GM19099 (cell line): ENCODE measurements around the gene CAMK1D.

Experiments used
- POLR2A ChIP-seq: IDR thresholded peaks from 3 replicates; pipeline ENCODE4 v1.6.1; 2011; ENCODE audit warnings: low read depth; ENCODE audit not compliant: insufficient read length; ENCODE audit errors: extremely low read depth

The CAMK1D gene

DNA sequence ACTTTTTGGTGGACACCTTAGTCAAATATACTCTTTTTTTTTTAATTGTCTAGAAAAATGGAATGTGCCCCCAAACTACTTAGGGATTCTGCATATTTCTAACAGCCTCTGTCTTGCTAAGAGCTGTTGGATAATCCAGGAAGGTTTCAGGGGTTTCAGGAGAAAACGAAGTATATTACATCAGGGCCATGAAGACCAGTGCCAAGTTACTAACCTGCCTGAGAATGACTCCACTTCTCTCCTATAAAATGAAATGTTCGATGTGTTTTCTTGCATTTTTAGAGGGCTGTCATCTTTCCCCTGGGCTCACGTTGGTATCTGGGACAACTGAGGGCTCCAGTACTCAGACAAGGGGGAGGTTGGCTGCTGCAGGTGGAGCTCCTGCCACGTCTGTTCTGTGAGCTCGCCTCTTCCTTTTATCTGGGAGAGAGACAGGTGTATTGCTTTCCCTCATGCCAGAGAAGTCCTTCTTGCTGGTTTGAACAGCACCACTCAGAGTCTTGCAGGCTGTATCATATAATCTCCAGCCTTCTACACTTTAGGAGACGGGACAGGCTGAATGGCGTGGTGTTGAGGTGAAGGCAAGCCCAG, 71.3 kb downstream of the CAMK1D start:
- TF ChIP-seq POLR2A: no peak

DNA sequence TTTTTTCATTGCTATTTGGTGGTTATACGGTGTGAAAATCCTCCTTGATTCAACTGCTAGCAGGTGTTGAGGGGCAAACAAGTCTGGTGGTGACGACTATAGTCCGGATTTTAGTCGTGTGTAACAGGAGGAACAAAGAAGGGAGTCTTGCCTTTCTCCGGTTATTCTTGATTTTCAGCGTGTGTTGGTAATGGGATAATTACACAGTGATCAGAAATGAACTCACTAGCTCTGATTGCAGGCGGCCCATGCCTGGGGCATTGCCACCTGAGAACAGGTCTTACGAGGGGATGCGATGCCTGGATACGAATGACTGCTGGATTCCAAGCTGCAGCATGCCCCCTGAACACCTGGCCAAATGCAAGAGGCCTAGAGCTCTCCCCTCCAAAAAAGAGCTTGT, 72.8 kb downstream of the CAMK1D start:
- TF ChIP-seq POLR2A: no peak

DNA sequence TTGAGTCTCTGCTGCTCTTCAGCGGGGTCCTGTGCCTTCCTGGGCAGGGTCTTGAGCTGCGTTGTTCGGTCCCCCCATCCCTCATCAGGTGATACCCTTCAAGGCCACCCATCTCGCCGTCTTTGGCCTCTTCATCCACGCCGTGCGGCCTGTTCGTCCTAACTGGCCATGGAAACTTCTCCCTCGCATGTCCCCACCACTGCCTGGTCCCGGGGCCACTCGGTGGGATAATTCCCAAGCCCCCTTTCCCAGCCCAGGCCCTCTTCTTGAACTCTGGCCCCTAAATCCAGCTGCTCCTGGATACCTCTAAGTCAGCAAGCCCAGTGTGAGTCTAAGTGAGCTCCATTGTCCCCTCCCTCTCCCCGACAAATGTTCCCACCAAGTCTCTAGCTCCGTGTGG, 74.5 kb downstream of the CAMK1D start:
- TF ChIP-seq POLR2A: no peak

DNA sequence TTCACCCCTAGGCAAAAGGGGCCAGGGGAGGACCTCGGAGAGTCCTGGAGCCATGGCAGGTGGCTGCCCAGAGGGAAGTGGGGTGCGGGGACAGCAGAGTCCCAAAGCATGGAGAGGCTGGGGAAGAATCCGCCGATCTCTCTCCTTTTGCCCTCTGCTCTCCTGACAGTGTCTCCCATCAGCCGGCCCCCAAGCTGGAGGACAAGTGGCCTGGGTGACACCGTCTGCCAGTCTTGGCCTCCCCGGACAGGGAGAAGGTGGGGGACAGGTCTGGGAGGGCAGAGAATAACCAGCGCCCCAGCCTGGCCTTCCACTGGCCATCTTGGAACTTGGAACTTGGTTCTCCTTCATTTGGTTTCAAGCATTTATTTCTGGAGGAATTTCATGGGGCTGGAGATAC, 77.9 kb downstream of the CAMK1D start:
- TF ChIP-seq POLR2A: no peak

DNA sequence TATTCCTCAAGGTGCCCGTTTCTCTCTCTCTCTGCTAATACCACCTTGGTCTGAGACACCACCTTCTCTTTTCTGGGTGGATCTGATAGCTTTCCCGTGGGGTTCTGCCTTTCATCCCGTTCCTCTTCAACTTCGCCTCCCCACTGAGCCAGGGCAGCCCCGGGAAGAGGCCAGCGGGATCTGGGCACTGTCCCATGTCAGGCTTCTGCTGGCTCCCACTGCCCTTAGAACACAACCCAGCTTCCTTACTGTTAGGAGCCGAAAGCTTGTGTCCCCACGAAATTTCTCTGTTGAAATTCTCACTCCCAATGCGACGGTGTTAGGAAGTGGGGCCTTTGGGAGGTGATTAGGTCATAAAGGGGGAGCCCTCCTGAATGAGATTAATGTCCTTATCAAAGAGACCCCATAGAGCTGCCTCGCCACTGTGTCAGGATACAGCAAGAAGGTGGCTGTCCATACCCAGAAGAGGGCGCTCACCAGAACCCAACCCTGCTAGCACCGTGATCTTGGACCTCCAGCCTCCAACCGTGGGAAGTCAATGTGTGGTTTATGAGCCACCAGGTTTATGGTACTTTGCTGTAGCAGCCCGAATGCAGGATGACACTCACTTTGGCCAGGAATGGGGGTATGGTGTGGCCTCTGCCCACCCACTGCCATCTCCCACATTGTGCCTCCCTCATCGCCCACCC, 79.2 kb downstream of the CAMK1D start:
- no peak for TF ChIP-seq POLR2A

DNA sequence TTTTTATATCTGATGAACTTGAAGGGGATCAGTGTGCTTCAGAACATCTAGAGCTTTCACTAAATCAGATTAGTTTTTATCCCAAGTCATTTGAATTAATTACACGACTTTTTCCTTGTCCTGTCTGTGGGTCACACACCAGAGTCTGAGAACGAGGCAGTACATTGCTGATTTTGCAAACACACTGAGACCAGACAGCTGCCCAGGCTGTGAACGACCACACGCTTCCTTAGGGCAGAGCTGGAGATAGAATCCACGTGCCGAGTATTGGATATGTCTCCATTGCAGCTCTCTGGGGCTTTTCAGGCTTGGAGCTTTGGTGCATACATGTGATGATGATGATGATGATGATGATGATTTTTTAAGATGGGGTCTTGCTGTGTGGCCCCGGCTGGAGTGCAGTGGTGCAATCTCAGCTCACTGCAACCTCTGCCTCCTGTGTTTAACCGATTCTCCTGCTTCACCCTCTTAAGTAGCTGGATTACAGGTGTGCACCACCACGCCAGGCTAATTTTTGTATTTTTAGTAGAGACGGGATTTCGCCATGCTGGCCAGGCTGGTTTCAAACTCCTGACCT, 81.1 kb downstream of the CAMK1D start:
- no peak for TF ChIP-seq POLR2A

DNA sequence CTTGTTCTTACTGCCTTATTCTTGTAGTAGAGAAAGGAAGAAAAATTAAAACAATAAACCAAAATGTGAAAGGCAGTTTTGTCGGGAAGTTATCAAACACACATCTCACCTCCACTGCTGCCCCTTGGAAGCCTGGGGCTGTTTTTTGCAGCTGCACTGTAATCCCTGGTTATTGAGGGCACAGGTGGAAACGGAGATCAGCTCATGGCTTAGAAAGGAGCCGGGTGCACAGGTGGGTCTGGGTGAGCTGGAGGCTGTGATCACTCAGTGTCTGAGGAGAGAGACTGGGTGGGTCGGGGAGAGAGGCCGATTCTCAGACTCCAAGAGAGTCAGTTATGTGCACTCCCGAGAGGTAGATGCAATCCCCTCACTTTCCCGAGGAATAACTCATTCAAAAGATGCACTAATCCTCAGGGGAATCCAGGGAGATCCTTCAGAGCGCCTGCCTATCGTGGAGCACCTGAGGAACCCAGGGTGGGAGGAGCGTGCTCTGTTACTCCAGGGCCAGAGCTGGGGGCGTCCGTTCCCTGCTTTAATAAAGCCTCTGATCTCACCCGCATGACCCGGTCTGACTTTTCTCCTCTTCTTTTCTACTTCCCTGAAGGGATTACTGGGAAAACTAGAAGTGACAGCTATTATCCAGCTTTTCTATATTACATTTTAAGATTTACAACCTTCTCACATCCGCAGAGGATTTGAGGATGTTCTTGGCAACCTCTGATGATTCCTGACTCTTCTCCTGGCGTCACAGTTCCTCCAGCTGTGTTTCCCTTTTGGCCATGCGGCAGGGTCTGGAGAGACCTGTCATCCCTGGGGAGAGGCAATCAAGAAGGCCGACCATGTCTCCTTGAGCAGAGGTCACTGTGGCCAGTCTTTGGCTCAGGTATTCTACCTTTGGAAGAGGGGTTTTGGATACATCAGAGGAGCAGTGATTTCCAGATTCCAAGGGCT, 82.1 kb downstream of the CAMK1D start:
- TF ChIP-seq POLR2A: no peak

DNA sequence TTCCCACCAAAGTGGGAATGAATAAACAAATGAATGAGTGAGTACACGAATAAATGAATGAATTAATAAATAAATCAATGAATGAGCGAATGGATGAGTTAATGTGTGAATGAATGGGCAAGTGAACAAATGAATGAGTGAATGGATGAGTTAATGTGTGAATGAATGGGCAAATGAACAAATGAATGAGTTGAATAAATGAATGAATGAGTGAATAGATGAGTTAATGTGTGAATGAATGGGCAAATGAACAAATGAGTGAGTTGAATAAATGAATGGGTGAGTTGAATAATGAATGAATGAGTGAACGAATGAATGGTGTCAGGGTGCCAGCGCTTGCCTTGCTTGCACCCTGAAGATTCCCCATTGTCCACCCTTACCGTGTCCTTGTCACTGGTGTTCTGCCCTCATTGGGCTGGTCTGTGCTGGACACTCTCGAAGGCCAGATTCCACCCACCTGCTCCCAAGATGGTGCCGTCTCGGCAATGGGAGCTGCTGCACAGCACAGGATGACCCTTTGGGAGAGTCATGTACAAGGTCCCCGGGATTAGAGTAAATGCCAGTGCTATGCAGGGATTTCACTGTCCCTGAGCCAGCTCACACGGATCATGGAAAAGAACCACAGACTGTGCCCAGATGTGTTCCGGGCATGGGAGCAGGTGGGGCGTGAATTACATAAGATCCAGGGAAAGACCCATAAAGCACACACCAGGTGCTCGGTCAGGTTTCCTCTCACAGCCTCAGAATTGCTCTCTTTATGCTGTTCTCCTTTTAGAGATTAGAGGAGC, 83.2 kb downstream of the CAMK1D start:
- no peak for TF ChIP-seq POLR2A

DNA sequence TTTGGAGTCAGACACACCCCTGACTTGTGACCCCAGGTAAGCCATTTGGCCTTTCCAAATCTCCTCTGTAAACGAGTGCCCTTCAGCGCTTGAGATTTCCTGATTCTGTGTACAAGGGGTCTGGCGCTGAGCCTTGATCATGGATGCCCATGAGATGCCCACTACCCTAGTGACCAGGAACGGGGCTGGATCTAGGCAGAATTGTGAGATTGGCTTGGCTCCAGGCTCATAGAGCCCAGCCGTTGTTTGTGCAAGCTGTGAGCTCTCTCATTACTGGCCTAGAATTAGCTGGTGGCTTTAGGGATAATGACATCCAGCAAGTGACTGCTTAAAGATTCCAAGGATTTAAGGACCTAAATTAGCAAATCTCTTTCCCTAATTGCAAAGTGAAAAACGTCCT, 84.9 kb downstream of the CAMK1D start:
- no peak for TF ChIP-seq POLR2A

DNA sequence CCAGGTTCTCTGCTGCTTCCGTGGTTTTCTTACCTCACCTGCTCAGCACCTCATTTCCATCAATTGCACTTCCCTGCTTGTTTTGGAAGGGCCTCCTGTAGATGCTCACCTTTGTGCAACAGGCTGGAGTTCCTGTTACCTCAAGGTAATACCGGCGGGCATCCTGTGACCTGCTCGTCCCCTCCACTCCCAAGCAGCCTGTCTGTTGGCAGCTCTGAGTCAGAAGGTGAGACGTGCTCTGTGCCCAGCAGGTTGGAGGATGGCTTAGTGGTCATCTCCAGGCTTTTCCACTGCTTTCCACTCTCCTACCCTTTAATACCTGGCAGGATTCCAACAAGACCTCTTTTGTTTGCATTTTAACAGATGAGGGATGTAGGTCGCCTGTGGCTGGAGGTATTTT, 86.0 kb downstream of the CAMK1D start:
- no peak for TF ChIP-seq POLR2A

DNA sequence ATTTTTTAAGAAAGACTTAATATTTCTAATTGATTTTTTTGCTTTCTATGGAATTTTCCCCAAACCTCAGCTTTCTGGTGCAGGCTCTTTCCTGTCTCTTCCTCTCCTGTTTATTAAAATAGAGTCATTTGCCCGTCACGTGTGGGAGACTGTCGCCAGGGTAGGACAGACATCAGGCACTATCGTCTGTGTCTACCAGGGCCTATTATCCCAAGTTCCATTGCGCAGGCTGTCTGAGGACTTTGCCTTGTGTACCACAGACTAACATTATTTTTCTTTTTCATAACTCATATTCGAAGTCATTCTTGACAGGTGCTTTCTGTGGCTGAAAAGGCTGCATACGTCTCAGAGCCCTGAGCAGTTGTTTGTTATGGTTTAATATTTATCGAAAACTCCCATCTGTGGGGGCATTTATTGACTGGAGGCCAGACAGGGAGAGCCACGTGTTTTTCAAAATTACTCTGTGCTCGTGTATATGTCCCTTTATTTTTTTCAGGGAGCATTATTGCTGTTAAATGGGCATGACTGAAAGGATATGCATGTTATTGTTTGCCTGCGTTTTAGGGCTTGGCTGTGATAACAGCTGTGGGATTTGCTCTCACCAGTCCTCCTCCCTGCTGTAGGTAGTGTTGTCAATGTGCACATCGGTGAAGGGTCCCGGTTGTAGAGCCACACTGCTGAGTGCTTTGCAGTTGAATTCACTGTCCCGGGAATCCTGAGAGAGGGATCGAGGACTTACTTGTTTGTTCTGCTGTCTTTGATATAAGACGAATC, 89.8 kb downstream of the CAMK1D start:
- TF ChIP-seq POLR2A: no peak

DNA sequence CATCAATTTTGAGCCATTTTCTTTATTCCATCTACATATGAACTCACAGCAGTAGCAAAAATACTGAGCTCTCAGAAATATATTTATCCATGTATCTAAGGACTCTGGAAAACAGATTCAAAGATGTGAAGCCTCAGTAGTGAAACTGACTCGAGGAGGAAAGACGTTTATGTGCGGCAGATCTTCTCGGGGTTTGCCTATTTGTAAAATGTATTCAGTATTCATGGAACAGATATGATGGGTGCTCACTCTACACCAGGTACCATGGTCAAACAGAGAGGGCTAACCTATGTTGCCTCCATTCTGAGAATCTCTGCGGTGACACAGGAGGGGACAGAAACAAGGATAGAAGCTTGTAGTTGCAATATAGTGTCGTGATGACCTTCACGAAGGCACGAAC, 93.7 kb downstream of the CAMK1D start:
- no peak for TF ChIP-seq POLR2A

DNA sequence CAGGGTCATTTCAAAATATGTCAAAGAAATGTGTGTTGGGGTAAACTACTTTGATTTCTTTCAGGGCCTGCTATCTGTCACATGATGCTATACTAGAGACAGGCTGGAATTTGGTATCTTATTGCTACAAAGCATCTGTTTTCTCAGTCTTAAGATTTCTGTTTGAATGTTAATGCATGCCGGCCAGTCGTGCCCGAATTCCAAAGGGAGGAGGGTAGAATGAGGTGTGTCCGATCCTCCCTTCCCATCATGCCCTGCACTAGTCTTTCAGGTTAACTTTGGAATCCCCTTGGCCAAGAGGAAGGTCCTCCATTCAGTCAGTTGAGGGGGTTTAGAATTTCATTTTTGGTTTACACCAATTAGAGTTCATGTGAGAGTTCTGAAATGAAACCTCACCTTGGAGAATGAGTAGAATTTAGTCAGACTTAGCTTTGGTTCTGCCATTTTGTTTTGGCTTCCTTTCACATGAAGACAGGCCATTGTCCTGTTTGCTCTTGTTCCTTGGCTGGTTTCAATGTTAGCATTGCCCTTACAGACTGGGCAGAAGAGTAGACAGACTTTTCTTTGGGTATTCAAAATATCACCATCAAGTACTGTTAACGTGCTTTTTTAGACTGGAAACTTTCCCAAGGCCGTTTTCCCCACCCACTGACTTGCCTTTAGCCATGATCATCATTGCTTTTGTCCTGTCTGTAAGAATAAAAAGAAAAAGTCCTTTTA, 95.8 kb downstream of the CAMK1D start:
- no peak for TF ChIP-seq POLR2A
